GM19397 (cell line): ENCODE results near the gene CTNNBL1.
"Not testable (repeated sequence)": the region's sequence is repeated elsewhere in the genome, so short reads cannot be mapped to it uniquely, and the experiment has no call there.

Source experiments
- ATAC-seq: cut with Tn5 transposase; IDR thresholded peaks from one replicate; pipeline ENCODE4 v1.9.1; 2021; ENCODE audit warnings: mild to moderate bottlenecking, moderate library complexity; ENCODE audit not compliant: unreplicated experiment

Gene CTNNBL1

DNA sequence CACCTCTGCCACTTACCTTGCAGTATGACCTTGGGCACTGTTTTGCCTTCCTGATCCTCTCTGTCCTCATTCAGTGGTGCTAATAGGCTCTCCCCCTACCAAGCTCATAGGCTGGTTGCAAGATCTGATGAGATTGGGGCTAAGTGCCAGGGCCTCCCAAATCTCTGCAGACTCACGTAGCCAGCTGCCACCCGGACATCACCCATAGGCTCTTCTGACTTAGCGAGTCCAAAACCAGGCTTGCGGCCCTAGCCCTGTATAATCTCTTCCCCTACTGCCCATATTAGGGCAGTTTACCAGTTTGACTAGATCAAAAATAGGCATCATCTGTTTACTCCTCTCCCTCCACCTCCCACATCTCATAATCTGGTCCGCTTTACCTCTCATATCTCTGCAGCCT is 154.9 kb downstream of the CTNNBL1 start:
- ATAC-seq, result no peak

DNA sequence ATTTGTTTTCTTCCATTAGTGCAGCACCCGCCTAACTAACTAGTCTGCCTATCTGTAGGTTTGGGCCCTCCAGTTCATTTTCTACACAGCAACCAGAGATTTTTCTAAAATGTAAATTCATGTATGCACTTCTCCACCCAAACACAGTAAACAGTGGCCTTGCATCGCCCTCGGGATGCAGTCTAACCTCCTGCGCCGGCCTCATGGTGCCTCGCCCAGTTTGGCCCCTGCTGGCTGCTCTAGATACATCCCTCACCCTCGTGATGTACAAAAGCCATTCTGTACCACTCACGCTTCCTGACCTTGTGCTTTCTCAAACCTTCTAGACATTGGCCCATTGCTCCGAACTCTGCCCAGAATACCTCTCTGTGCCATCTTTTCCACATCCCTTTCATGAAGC is 155.3 kb downstream of the CTNNBL1 start:
- no peak for ATAC-seq

GRCh38 chr20:37849566-37849965 is 155.7 kb downstream of the CTNNBL1 start:
- ATAC-seq, result no peak

- no peak for ATAC-seq
Observed at GRCh38 chr20:37850036-37850592, 156.3 kb downstream of the CTNNBL1 start.

DNA sequence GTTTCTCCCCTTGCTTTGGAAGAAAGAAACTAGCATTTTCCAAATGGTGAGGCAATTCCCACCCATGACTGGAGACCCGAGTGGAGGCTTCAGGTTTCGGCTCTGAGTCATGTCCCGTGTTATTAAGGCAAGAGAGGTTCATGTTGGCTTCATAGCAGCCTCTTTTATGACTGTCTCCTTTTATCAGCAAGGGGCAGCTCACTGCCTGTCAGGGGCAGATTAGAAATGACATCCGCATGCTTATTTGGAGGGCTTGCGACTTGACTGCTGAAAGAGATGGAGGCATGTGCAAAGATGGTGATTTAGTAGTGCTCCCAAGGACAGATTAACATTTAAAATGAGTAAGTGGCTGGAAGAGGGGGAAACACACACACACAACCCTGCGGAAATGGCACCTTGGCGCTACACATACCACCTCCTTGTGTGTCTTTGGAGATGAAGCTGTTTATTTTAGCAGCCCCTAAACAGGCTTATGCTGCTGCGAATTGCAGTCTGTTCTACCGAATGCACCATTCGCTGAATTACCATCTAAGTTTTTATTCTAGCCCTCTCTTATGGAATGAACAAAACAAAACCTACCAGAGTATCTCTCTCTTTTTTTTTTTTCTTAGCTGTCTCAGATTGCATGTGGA is 157.0 kb downstream of the CTNNBL1 start:
- no peak for ATAC-seq

DNA sequence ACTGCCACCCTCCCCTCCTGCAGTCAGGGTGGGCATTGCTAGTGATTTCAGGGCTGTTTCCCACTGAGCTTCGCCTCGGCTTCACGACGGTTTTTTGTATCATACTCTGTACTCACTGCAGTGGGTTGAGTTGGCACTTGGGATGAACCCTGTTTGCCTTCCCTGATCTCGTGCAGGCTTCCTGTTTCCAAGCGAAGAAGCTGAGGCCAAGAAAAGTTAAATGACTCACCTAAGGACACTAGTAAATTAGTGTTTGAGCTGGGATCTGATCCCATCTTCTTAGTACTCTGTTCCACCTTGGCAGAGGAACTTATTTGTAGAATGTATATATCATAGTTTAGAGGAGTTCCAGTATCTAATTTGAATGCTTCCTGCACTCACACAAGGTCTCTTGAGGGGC is 158.8 kb downstream of the CTNNBL1 start:
- ATAC-seq, result no peak

DNA sequence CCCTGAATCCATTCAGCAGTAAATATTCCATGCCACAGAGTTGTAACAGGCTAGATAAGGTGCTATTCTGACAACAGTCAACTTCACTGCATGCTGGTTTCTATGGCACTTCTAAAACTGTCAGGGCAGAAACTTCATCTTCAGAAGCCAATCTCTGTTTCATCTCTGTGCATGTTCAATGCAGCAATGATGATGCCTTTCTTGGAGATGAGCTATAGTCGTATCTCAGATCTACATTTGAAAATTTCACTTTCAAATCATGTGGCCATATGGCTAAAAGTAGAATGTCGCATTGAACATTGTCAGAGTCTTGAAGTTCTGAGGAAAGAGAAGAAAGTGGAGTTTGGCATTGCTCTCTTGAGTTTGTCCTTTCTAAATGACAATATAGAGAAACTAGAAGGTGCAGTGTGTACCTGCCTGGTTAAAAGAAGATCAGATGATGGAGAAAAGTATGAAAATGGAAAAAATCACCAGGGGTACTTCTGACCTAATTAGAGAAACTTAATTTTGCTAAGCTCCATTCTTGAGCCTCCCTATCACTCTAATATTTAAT is 160.1 kb downstream of the CTNNBL1 start:
- ATAC-seq, result no peak

- not testable (repeated sequence) for ATAC-seq
Observed at GRCh38 chr20:37856034-37856433, 162.2 kb downstream of the CTNNBL1 start.

DNA sequence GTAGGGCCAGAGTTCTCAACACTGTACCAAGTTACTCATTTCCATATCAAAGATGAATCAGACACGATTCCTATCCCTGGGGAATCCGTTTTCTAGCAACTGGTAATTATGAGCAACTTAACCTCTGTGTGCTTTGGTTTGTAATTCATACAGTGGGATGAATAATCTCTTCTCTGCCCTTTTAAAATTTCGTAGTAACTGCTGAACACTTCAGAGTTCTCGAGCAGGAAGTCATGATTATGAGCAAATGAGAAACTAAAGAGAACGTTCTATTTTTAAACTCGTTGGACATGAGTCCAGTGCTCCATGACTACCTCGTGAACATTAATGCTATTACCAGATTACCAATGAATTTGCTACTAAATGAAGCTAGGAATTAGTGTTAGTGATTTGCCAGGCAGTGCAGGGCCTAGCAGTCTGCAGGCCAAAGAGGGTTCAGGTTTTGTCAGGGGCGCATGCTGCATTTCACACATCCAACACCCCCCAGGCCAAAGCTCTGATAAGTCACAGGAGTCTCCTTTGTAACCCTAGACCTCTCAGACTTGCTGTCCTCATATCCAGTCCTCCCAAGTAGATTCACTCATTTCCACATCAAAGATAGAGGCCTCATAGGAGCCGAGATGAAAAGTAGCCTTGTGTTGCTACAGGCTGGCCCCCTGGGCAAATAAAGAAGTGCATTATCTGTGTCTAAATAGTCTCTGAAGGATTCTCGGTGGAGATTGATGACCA is 163.3 kb downstream of the CTNNBL1 start:
- no peak for ATAC-seq

DNA sequence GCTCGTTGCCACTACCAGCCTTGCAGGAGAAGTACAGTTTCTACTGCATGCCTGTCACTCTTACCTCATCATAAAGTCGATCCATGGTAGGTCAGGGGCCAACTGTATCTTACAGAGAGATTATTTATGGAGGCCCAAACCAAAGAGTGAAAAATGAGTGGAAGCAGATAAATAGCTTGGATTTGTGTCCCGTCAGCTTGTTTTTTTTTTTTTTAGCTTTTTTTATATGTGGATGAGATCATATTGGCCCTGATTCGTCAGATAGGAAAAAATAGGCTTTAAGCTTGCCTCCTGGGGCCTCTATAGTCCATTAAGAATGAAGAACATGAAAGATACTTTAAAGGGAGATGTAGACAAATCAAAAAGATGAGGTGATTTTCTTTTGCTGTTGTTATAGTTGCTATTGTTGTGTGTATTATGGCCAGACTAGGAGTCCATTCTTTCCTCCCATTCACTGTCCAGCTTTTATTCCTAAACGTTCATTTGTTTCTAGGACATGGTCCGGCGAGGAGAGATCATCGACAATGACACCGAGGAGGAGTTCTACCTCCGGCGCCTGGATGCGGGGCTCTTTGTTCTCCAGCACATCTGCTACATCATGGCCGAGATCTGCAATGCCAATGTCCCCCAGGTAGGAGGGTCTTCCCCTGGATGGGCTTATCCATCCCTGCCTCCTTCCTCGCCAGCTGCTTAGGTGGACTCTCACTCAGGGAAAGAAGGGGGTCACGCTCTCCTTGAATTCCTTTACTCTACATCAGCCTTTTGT is 165.8 kb downstream of the CTNNBL1 start:
- ATAC-seq, result no peak

- no peak for ATAC-seq
Observed at GRCh38 chr20:37863289-37863688, 169.5 kb downstream of the CTNNBL1 start.

GRCh38 chr20:37864298-37864697 is 170.5 kb downstream of the CTNNBL1 start:
- ATAC-seq, result no peak

GRCh38 chr20:37866051-37866450 is 172.2 kb downstream of the CTNNBL1 start:
- no peak for ATAC-seq

- ATAC-seq, result no peak
Observed at GRCh38 chr20:37867289-37868195, 173.7 kb downstream of the CTNNBL1 start.

DNA sequence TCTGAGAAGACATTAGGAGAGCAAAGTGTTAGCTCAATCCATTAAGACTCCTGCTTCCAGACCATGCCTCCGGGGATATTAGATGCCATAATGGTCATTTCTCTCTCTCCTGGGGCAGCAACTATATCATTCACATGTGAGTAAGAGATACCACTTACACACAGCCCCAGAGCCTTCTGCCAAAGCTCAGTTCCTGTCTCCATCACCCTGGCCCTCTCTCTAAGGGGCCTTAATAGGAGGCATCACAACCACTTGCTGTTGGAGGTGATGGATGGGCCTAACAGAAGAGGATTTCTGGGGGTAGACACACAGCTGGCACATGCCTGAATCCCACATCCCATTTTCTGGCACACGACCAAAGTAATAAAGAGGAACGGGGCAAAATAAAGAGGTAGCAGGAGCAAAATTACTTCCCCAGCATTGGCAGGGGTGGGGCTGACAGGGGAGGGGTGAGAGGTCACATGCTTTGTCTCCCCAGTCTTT is 175.1 kb downstream of the CTNNBL1 start:
- no peak for ATAC-seq

- ATAC-seq, result no peak
Observed at GRCh38 chr20:37869334-37869861, 175.6 kb downstream of the CTNNBL1 start.

DNA sequence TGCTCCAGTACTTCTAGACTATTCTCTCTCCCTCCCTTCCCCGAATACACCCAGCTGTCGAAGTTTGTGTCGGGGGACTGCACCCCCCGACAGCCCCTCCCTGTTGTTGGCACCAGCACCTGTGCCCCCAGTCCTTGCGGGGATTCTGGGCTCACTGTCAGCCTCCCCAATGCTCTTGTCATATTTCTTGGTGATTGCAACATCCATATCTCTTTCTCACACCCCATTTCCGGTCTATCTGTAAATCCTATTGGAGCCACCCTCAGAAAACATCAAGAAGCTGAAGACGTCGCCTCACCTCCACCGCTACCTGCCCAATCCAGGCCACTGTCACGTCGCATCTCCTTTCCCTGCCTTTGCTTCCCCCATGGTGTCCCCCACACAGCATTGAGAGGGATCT is 176.5 kb downstream of the CTNNBL1 start:
- no peak for ATAC-seq

GRCh38 chr20:37871751-37872150 is 177.9 kb downstream of the CTNNBL1 start:
- no peak for ATAC-seq

- ATAC-seq, result no peak
Observed at GRCh38 chr20:37872161-37872560, 178.3 kb downstream of the CTNNBL1 start.

DNA sequence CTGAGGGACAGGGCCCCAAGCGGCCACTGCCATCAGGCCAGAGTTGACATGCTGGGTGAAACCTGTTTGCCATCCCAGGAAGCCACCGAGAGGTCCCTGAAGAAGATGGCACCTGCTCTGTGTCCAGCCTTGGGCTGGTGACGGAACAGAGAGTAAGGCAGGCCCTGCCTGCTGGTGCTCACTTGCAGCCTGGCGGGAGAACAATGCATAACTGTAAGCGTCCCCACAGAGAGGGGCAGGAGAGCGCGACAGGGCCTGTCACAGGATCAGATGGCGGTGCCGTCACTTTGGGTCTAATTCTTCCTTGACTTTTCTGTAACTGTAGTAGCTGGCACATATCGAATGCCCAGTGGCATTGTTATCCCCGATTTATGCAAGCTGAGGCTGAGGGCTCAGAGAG is 180.1 kb downstream of the CTNNBL1 start:
- ATAC-seq, result no peak
